ENCODE results near the gene MVB12B. TPM values are rescaled to one million over a fixed set of nuclear protein-coding genes. Genes with fewer than 3 reads are reported as not detected.

MVB12B gene
- total RNA-seq, 2 donors from 2014 or later, result 10.4 to 13.9 TPM

- no peaks in the 10 kb centered on the region for H3K9me3 ChIP-seq (ENCODE audit: control insufficient read depth, low read length, poor library complexity, severe bottlenecking)
- ATAC-seq (no peak), DNase-seq (no peak)
- no peak overlapping the region for H3K27ac Mint-ChIP-seq
- no peak overlapping the region for H3K4me3 Mint-ChIP-seq
- no peaks in the 10 kb centered on the region for H3K27me3 Mint-ChIP-seq
- peaks cover 18% of the 10 kb centered on the region for H3K4me1 Mint-ChIP-seq
- H3K36me3 Mint-ChIP-seq (ENCODE audit: low read depth), result peaks cover 4% of the 10 kb centered on the region
Observed at GRCh38 chr9:126451316-126451885, 124.8 kb downstream of the MVB12B start.

- Mint-ChIP-seq H3K27me3 (no peaks in the 10 kb centered on the region), H3K4me1 (peaks cover 18% of the 10 kb centered on the region), H3K36me3 (ENCODE audit: low read depth) (peaks cover 4% of the 10 kb centered on the region), H3K4me3 (no peak overlapping the region), H3K27ac (no peak overlapping the region)
- DNase-seq (no peak), ATAC-seq (no peak)
- H3K9me3 ChIP-seq (ENCODE audit: control insufficient read depth, low read length, poor library complexity, severe bottlenecking), result no peaks in the 10 kb centered on the region
Observed at GRCh38 chr9:126452106-126452505, 125.5 kb downstream of the MVB12B start.

- Mint-ChIP-seq H3K4me3 (no peak overlapping the region), H3K27ac (no peak overlapping the region), H3K4me1 (peaks cover 14% of the 10 kb centered on the region), H3K36me3 (ENCODE audit: low read depth) (peaks cover under 1% of the 10 kb centered on the region), H3K27me3 (no peaks in the 10 kb centered on the region)
- ATAC-seq (no peak), DNase-seq (no peak)
- no peaks in the 10 kb centered on the region for H3K9me3 ChIP-seq (ENCODE audit: control insufficient read depth, low read length, poor library complexity, severe bottlenecking)
Observed at GRCh38 chr9:126453156-126453963, 126.7 kb downstream of the MVB12B start.

- H3K4me3 Mint-ChIP-seq, result no peak overlapping the region
- H3K9me3 ChIP-seq (ENCODE audit: control insufficient read depth, low read length, poor library complexity, severe bottlenecking), result no peaks in the 10 kb centered on the region
- DNase-seq, result no peak
- no peak for ATAC-seq
- H3K27me3 Mint-ChIP-seq, result no peaks in the 10 kb centered on the region
- peak overlapping the region; percentile 11 for H3K27ac Mint-ChIP-seq
- no peaks in the 10 kb centered on the region for H3K36me3 Mint-ChIP-seq (ENCODE audit: low read depth)
- H3K4me1 Mint-ChIP-seq, result peaks cover 11% of the 10 kb centered on the region
Observed at GRCh38 chr9:126454215-126454614, 127.6 kb downstream of the MVB12B start.

GRCh38 chr9:126454795-126455194 is 128.2 kb downstream of the MVB12B start:
- no peak overlapping the region for H3K4me3 Mint-ChIP-seq
- peaks cover 11% of the 10 kb centered on the region for H3K4me1 Mint-ChIP-seq
- H3K9me3 ChIP-seq (ENCODE audit: control insufficient read depth, low read length, poor library complexity, severe bottlenecking), result no peaks in the 10 kb centered on the region
- H3K36me3 Mint-ChIP-seq (ENCODE audit: low read depth), result no peaks in the 10 kb centered on the region
- no peaks in the 10 kb centered on the region for H3K27me3 Mint-ChIP-seq
- H3K27ac Mint-ChIP-seq, result no peak overlapping the region
- DNase-seq (no peak), ATAC-seq (no peak)

- ATAC-seq (no peak), DNase-seq (no peak)
- Mint-ChIP-seq H3K27me3 (no peaks in the 10 kb centered on the region), H3K4me1 (peaks cover 12% of the 10 kb centered on the region), H3K27ac (no peak overlapping the region), H3K36me3 (ENCODE audit: low read depth) (no peaks in the 10 kb centered on the region), H3K4me3 (no peak overlapping the region)
- H3K9me3 ChIP-seq (ENCODE audit: control insufficient read depth, low read length, poor library complexity, severe bottlenecking), result no peaks in the 10 kb centered on the region
Observed at GRCh38 chr9:126456441-126457174, 130.0 kb downstream of the MVB12B start.

- Mint-ChIP-seq H3K36me3 (ENCODE audit: low read depth) (no peaks in the 10 kb centered on the region), H3K4me3 (no peak overlapping the region), H3K27ac (no peak overlapping the region), H3K4me1 (peaks cover 12% of the 10 kb centered on the region), H3K27me3 (no peaks in the 10 kb centered on the region)
- no peak for ATAC-seq
- H3K9me3 ChIP-seq (ENCODE audit: control insufficient read depth, low read length, poor library complexity, severe bottlenecking), result no peaks in the 10 kb centered on the region
- no peak for DNase-seq
Observed at GRCh38 chr9:126457175-126457547, 130.5 kb downstream of the MVB12B start.

GRCh38 chr9:126457890-126458289 is 131.3 kb downstream of the MVB12B start:
- H3K9me3 ChIP-seq (ENCODE audit: control insufficient read depth, low read length, poor library complexity, severe bottlenecking), result no peaks in the 10 kb centered on the region
- ATAC-seq, result no peak
- Mint-ChIP-seq H3K4me3 (no peak overlapping the region), H3K27ac (no peak overlapping the region), H3K27me3 (no peaks in the 10 kb centered on the region), H3K36me3 (ENCODE audit: low read depth) (no peaks in the 10 kb centered on the region), H3K4me1 (peaks cover 7% of the 10 kb centered on the region)
- DNase-seq, result no peak

GRCh38 chr9:126459126-126459525 is 132.5 kb downstream of the MVB12B start:
- no peaks in the 10 kb centered on the region for H3K9me3 ChIP-seq (ENCODE audit: control insufficient read depth, low read length, poor library complexity, severe bottlenecking)
- H3K36me3 Mint-ChIP-seq (ENCODE audit: low read depth), result no peaks in the 10 kb centered on the region
- no peak overlapping the region for H3K27ac Mint-ChIP-seq
- peaks cover 6% of the 10 kb centered on the region for H3K4me1 Mint-ChIP-seq
- no peak for DNase-seq
- no peak for ATAC-seq
- H3K27me3 Mint-ChIP-seq, result no peaks in the 10 kb centered on the region
- H3K4me3 Mint-ChIP-seq, result no peak overlapping the region

GRCh38 chr9:126459546-126459945 is 132.9 kb downstream of the MVB12B start:
- no peaks in the 10 kb centered on the region for H3K27me3 Mint-ChIP-seq
- ATAC-seq (no peak), DNase-seq (no peak)
- H3K9me3 ChIP-seq (ENCODE audit: control insufficient read depth, low read length, poor library complexity, severe bottlenecking), result no peaks in the 10 kb centered on the region
- no peak overlapping the region for H3K27ac Mint-ChIP-seq
- H3K4me3 Mint-ChIP-seq, result no peak overlapping the region
- no peaks in the 10 kb centered on the region for H3K36me3 Mint-ChIP-seq (ENCODE audit: low read depth)
- H3K4me1 Mint-ChIP-seq, result peaks cover 7% of the 10 kb centered on the region

GRCh38 chr9:126459965-126460843 is 133.6 kb downstream of the MVB12B start:
- H3K9me3 ChIP-seq (ENCODE audit: control insufficient read depth, low read length, poor library complexity, severe bottlenecking), result no peaks in the 10 kb centered on the region
- H3K27me3 Mint-ChIP-seq, result no peaks in the 10 kb centered on the region
- no peaks in the 10 kb centered on the region for H3K36me3 Mint-ChIP-seq (ENCODE audit: low read depth)
- DNase-seq, result no peak
- no peak for ATAC-seq
- no peak overlapping the region for H3K27ac Mint-ChIP-seq
- peaks cover 7% of the 10 kb centered on the region for H3K4me1 Mint-ChIP-seq
- H3K4me3 Mint-ChIP-seq, result no peak overlapping the region

- Mint-ChIP-seq H3K4me1 (peaks cover 7% of the 10 kb centered on the region), H3K4me3 (no peak overlapping the region), H3K27me3 (no peaks in the 10 kb centered on the region), H3K27ac (no peak overlapping the region), H3K36me3 (ENCODE audit: low read depth) (no peaks in the 10 kb centered on the region)
- ATAC-seq (no peak), DNase-seq (no peak)
- H3K9me3 ChIP-seq (ENCODE audit: control insufficient read depth, low read length, poor library complexity, severe bottlenecking), result no peaks in the 10 kb centered on the region
Observed at GRCh38 chr9:126461029-126461428, 134.4 kb downstream of the MVB12B start.

- Mint-ChIP-seq H3K4me1 (peaks cover 7% of the 10 kb centered on the region), H3K4me3 (no peak overlapping the region), H3K27me3 (no peaks in the 10 kb centered on the region), H3K27ac (no peak overlapping the region), H3K36me3 (ENCODE audit: low read depth) (no peaks in the 10 kb centered on the region)
- ATAC-seq (no peak), DNase-seq (no peak)
- H3K9me3 ChIP-seq (ENCODE audit: control insufficient read depth, low read length, poor library complexity, severe bottlenecking), result no peaks in the 10 kb centered on the region
Observed at GRCh38 chr9:126461608-126462007, 135.0 kb downstream of the MVB12B start.

Measured in T-helper 17 cell (primary cell).